Activated CD8-positive, alpha-beta memory T cell treated with anti-CD3 and anti-CD28 coated beads for 4 hours (primary cell): ENCODE results near the gene PAFAH1B1.
"Not testable (repeated sequence)": the region's sequence is repeated elsewhere in the genome, so short reads cannot be mapped to it uniquely, and the experiment has no call there.

Experiments used
- DNase-seq, 2 donors: peaks; one replicate each; pipeline ENCODE4 v3.0.0-alpha.2; 2020; ENCODE audit warnings: low read depth in 2 of 2

PAFAH1B1 gene

GRCh38 chr17:2689411-2690164, 96.1 kb downstream of the PAFAH1B1 start:
- no peak for DNase-seq

- no peak for DNase-seq
These were observed 97.0 kb downstream of the PAFAH1B1 start for GRCh38 chr17:2690165-2691068.

GRCh38 chr17:2691069-2691871, 97.8 kb downstream of the PAFAH1B1 start:
- no peak for DNase-seq

- DNase-seq: no peak
These were observed 98.7 kb downstream of the PAFAH1B1 start for GRCh38 chr17:2691965-2692780.

- DNase-seq: no peak
These were observed 99.3 kb downstream of the PAFAH1B1 start for GRCh38 chr17:2692781-2693135.

- DNase-seq: no peak
These were observed 100.3 kb downstream of the PAFAH1B1 start for GRCh38 chr17:2693561-2694380.

- no peak for DNase-seq
These were observed 101.2 kb downstream of the PAFAH1B1 start for GRCh38 chr17:2694381-2695242.

GRCh38 chr17:2695243-2695960, 101.9 kb downstream of the PAFAH1B1 start:
- no peak for DNase-seq

- DNase-seq: no peak
These were observed 102.7 kb downstream of the PAFAH1B1 start for GRCh38 chr17:2695961-2696760.

- DNase-seq: no peak
These were observed 104.2 kb downstream of the PAFAH1B1 start for GRCh38 chr17:2697611-2698162.

- not testable (repeated sequence) for DNase-seq
These were observed 105.9 kb downstream of the PAFAH1B1 start for GRCh38 chr17:2699216-2699805.

GRCh38 chr17:2700030-2700490, 106.6 kb downstream of the PAFAH1B1 start:
- no peak for DNase-seq

GRCh38 chr17:2700491-2701141, 107.2 kb downstream of the PAFAH1B1 start:
- DNase-seq: no peak

GRCh38 chr17:2701161-2701995, 107.9 kb downstream of the PAFAH1B1 start:
- no peak for DNase-seq

GRCh38 chr17:2701996-2702741, 108.7 kb downstream of the PAFAH1B1 start:
- no peak for DNase-seq
